GM19099 (cell line): ENCODE data around the gene ZNF805.

Source experiments
- POLR2A ChIP-seq: IDR thresholded peaks from 3 replicates; pipeline ENCODE4 v1.6.1; 2011; ENCODE audit warnings: low read depth; ENCODE audit not compliant: insufficient read length; ENCODE audit errors: extremely low read depth

The ZNF805 gene

DNA sequence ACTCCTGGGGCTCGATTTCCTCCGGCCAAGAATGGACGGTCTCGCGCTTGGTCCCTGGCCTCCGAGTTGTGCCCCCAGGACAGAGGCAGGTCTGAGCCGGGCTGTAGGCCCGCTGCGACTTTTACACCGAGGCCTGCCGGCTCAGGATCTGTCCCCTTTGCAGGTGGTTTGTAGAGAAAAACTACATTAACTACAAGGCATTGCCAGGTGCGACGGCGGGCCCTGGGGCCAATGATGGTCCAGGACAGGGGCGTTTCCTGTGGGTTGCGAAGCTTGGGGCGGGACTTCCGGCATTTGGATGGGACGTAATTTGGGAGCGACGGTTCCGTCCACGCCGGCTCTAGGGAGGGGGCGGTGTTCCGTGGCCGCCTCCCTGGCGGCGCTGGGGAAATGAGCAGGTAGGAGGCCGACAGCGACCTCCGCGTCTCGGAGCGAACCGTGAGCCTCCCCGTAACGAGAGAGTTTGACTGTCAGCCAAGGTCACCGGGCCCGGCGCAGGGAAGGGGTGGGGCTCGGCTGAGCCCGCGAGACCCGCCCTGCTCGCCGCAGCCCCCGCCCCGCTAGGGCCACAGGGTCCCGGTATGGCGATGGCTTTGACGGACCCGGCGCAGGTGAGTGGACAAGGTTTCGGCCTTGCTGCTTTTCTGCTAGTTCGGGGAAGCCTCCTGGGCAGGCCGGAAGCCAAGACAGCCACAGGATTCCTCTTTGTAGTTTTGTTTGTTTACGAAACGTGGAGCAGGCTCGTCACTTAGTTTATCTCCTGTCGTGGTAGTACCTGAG lies at the start of gene ZNF805:
Gene ZNF805 (plus strand): TSS at position 322 of the 780 bp plus-strand sequence. CDS start 260 bp downstream, at position 582.
- peak; percentile 75 for TF ChIP-seq POLR2A

DNA sequence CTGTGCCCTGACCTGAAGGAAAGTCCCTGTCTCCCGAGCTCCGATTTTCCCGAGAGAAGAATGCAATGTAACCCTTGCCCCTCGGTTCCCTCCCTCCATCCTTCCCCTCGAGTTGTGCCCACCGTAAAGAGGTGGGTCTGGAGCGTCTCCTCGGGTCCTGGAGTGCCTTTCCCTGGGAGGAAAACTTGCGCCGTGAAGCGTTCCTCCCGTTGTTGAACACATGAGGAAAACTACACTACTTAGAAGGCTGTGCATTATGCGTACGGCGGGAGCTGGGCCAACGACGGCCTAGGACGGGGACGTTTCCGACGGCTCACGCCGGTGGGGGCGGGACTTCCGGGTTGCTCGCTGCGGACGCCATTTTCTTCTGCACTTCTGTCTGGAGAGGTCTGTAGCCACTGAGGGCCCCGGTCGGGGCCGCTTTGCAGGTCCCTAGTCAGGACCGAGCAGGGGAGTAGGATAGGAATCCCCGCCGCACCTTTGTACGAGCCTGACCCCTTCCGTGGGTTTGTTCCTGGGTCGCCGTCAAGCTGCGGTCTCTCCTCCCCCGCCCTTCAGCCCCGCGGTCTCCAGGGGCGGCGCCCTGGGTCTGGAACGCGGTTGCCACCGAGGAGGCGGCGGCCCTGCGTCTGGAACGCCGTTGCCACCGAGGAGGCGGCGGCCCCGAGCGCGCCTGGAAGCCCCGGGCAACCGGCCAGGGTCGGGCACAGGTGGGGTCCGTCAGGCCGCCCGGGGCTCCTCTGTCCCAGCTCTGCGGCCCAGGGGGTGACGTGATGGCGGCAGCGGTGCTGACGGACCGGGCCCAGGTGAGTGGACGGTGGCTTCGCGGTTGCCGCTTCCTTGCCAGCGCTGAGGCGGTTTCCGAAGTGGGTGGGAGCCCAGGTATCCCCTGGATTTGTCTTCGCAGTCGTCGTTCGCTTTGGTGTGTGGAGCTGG lies 49.0 kb upstream of the ZNF805 start, which contains the start of gene ZNF264:
Gene ZNF264 (plus strand): TSS at position 360 of the 936 bp plus-strand sequence. CDS start 414 bp downstream, at position 774.
- peak; percentile 82 for TF ChIP-seq POLR2A

DNA sequence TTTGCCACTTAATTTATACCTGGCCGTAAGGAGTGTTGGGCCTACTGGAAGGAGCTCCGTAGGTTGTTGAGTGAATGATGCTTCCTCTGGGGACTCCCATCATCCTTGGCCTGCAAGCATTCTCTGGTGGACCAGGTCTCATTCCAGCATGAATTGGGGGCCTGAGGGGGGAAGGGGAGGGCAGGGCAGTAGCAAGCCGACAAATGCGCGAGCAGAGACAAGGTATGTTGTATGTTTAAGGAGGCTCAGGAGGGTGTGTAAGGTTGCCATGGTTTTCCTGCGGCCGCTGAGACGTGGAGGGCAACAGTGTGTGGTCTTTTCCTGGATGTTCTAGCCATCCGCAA lies 48.4 kb upstream of the ZNF805 start:
- TF ChIP-seq POLR2A = no peak

DNA sequence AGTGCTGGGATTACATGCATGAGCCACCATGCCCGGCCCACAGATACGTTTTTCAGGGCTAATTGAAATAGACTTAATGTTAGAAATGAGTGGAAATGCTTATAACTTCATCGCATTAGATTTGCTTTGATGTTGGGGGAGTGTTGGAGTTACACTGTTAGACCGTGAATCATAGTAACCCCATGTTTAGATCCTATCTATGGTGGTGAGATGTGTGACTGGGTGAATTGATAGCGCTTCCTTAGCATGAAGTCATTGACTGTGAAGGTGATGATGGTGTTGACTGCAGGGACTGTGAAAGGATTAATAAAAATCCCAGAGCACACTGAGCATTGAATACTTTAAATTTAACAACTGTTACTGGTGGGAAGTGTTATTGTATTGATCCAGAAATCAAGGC lies 47.4 kb upstream of the ZNF805 start:
- TF ChIP-seq POLR2A = no peak

DNA sequence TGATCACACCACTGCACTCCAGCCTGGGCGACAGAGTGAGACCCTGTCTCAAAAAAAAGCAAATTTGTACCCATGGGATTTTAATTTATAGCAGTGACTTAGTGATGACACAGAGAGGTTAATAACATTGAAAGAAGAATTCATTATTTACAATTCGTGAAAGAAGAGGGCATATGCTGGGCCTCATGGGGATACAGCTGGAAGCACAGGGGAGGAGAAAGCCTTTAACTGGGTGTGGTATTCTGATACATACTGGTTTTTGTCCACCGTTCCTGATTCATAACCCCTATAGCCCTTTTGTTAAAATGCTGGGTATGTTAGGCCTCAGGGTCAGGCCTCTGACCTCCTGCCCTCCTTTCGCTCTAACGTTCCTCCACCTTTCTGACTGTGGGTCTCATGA lies 38.3 kb upstream of the ZNF805 start:
- no peak for TF ChIP-seq POLR2A

DNA sequence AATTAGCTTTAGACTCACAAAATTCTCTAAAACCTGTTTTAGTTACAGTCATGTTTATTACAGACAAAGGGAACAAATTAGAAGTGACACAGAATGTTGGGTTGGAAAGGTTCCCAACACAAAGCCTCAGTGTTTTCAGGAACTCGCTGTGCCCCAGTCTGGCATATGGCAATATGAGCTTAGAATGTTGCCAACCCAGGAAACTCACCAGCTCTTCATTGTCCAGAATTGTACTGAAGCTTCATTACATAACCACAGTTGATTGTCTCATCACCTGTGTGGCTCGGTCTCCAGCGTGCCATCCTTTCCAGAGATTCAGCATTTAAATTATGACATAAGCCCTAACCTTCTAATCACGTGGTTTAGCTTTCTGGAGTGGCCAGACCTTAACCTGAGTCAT lies 30.1 kb upstream of the ZNF805 start:
- TF ChIP-seq POLR2A = no peak

DNA sequence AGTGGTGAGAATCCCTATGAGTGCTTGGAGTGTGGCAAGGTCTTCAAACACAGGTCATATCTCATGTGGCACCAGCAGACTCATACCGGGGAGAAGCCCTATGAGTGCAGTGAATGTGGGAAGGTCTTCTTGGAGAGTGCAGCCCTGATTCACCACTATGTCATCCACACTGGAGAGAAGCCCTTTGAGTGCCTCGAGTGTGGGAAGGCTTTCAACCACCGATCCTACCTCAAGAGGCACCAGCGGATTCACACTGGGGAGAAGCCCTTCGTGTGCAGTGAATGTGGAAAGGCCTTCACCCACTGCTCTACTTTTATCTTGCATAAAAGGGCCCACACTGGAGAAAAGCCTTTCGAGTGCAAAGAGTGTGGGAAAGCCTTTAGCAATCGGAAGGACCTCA lies 28.3 kb upstream of the ZNF805 start:
- no peak for TF ChIP-seq POLR2A

DNA sequence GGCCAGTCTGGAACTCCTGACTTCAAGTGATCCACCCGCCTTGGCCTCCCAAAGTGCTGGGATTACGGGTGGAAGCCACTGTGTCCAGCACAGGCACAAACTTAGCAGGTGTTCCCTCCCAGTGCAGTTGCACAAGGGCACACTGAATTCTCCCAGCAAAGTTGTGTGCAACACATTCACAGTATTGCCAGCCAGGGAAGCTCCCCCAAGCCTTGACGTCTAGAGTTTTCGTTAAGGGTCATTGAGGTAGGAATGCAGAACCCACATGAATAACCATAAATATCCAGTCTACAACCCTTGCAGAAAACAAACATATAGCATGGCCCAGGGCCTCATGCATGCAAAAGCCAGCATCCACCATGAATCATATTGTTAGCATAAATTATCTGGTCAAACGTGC lies 12.9 kb upstream of the ZNF805 start:
- TF ChIP-seq POLR2A = no peak

DNA sequence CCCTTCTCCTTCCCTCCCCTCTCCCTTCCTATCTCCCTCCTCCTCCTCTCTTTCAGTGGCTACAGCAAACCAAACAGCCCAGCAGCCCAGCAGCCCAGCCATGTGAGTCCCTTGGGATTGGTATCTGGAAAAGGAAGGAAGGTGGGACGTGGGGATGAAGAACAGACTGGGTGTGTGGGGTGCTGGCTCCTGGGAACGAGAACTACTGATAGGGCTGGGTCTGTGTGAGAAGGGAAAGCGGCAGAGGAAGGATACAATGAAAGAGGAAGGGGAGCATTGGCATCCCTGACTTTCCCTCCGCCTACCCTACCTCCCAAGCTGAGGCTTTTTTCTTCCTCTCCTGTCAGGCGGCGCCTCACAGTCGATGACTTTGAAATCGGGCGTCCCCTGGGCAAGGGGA lies 8.7 kb upstream of the ZNF805 start:
- no peak for TF ChIP-seq POLR2A

DNA sequence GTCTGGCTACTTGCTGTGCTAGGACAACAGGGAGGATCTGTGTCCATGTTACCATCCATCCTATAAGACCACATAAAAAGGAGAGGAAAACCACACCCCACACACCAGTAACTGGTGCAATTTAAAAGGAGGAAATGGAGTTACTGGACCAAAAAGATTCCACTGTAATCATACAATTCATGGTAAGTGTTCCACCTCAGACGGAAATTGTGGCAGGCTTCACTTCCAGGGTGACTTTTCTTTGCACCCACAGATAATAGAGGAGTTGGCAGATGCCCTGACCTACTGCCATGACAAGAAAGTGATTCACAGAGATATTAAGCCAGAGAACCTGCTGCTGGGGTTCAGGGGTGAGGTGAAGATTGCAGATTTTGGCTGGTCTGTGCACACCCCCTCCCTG lies 7.2 kb upstream of the ZNF805 start:
- TF ChIP-seq POLR2A = no peak

DNA sequence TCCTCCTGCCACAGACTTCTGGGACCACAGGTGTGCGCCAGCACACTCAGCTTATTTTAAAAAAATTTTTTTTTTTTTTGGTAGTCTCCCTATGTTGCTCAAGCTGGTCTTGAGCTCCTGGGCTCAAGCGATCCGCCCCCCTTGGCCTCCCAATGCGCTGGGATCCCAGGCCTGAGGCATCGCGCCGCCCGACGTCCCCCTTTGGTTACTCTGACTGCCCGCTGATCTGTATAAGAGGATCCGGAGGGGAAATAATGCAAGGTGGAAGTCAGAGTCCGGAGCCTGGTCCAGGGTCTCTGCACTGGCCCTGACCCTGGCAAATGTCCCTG lies 486 bp upstream of the ZNF805 start:
- no peak for TF ChIP-seq POLR2A

DNA sequence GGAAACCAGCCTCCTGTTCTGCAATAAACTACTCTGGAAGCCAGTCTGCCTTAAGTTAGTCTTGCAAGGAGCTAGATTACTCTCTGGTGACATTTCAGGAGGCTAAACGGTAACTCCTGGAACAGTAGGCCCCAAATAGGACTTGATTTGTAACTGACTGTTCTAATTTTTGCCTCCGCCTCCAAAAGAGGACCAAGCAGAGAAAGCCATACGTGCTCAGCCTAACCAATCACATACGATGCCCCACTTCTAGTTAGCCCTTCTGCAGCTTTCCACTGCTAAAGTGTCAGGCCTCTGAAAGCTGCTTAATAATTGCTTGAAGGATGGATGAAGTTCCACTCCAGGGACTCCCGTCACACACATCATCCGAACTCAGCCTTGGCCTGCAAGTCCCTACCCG lies 744 bp downstream of the ZNF805 start:
- TF ChIP-seq POLR2A = no peak

DNA sequence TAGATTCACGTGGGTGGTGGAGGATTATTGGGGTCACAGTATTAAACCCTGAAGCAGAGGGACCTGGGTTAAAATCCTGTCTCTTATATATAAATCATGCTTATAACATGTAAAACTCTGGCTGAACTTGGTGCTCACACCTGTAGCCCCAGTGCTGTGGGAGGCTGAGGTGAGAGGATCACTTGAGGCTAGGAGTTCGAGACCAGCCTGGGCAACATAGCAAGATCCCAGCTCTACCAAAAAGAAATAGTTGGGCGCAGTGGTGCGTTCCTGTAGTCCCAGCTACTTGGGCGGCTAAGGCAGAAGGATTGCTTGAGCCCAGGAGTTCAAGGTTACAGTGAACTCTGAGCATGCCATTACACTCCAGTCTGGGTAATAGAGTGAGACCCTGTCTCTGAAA lies 2.4 kb downstream of the ZNF805 start:
- no peak for TF ChIP-seq POLR2A

DNA sequence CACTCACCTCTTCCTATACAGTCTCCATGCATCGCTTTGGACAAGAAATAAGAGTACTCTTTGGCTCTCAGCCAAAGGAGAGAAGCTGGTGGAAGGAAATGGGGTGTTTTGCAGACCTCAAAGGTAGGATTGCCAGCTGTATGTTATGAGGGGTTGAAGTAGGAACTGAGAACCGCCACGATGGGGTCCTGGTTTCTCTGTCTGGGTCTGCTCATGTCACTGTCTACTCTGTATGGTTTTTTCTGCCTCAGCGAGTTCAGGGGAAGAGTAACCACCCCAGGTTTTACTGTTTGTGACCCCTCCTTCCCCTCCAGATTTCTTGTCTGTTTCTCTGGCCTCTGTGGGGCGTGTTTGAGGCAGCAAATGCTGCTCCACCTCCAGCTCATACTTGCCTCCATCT lies 4.1 kb downstream of the ZNF805 start:
- no peak for TF ChIP-seq POLR2A

DNA sequence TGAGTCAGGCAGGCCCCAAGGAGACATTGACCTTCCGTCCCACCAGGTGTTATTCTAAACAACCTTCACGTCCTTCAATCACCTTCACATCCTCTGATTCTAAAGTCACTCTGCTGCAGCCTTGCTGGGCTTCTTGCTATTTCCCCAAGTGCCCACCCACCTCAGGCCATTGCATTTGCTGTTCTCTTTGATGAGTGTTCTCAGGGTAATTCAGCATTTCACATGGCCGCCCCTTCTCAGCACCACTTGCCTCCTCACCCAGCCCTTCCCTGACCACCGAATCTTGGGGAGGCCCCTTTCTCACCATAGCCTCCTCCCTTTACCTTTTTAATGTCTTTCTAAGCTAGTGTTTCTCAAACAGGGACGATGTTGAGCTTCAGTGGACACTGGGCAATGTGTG lies 4.6 kb downstream of the ZNF805 start:
- no peak for TF ChIP-seq POLR2A

DNA sequence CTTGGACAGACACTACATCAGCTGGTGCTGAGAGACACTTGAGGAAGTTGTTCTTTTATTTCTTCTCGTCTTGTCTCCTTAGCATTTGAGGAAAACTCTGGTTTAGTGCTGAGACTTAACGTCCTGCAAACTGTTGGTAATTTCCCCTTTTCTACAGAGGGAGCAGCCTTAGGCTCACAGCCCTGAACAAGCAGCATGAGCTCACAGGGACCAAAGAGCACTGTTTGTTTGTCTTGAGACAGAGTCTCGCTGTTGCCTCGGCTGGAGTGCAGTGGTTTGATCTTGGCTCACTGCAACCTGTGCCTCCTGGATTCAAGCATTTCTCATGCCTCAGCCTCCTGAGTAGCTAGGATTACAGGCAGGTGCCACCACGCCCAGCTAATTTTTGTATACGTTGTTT lies 5.5 kb downstream of the ZNF805 start:
- no peak for TF ChIP-seq POLR2A
